HG03460 (cell line): ENCODE data around the gene GOLGA8R.
"Not testable (repeated sequence)": the region's sequence is repeated elsewhere in the genome, so short reads cannot be mapped to it uniquely, and the experiment has no call there.

Experiments
- ATAC-seq: cut with Tn5 transposase; IDR thresholded peaks from one replicate; pipeline ENCODE4 v1.9.1; 2021; ENCODE audit not compliant: unreplicated experiment

The GOLGA8R gene

GRCh38 chr15:30355043-30355442 is 59.0 kb downstream of the GOLGA8R start:
- ATAC-seq = not testable (repeated sequence)
